Naive thymus-derived CD4-positive, alpha-beta T cell (primary cell): Measurements from ENCODE around the gene TTBK1. TPM values are rescaled to one million over a fixed set of nuclear protein-coding genes. Genes with fewer than 3 reads are reported as not detected.
A peak's percentile ranks its signal among the peaks of the same experiment; 100 is the strongest.

Experiments
- ATAC-seq: fragments of 150-1000 bp; cut with Tn5 transposase; 2 replicates; pipeline ENCODE4 v1.10.0; 2021; ENCODE audit warnings: mild to moderate bottlenecking, moderate library complexity
- CTCF ChIA-PET: fragments of 350-600 bp; sonication (Branson Sonifier 250); formaldehyde crosslinking; loops from one replicate; lab custom pipeline; 2021; ENCODE audit warnings: antibody characterized with exemption; lab: Charles Lee
- POLR2A ChIA-PET: fragments of 350-600 bp; sonication (Branson Sonifier 250); formaldehyde crosslinking; loops from one replicate; lab custom pipeline; 2021; ENCODE audit warnings: antibody characterized with exemption, inconsistent platforms; lab: Charles Lee
- DNase-seq, 9 donors: peaks; one replicate each; pipeline versions ENCODE4 v3.0.0 to v3.0.0-alpha.2; 2020 to 2022; ENCODE audit warnings: mixed read lengths in 1 of 9
- H3K27ac ChIP-seq: one replicate; pipeline ENCODE4 v1.7.0; 2013; ENCODE audit warnings: mild to moderate bottlenecking, low read depth, low read length, moderate library complexity
- H3K27me3 ChIP-seq, 2 donors: one replicate each; pipeline ENCODE4 v1.7.0; 2013; ENCODE audit warnings: low read length in 2 of 2, mild to moderate bottlenecking in 2 of 2, moderate library complexity in 2 of 2; ENCODE audit not compliant: control insufficient read depth in 2 of 2, insufficient read depth in 2 of 2
- H3K36me3 ChIP-seq, 3 experiments: 1 replicate in 2 of 3; 2 replicates in 1 of 3; pipeline ENCODE4 v1.7.0; 2013; ENCODE audit warnings: low read length in 3 of 3, mild to moderate bottlenecking in 3 of 3, moderate library complexity in 1 of 3; ENCODE audit not compliant: insufficient read depth in 3 of 3, control insufficient read depth in 2 of 3
- H3K4me1 ChIP-seq, 2 donors: one replicate each; pipeline ENCODE4 v1.7.0; 2013; ENCODE audit warnings: low read length in 2 of 2, mild to moderate bottlenecking in 2 of 2, moderate library complexity in 1 of 2; ENCODE audit not compliant: control insufficient read depth in 2 of 2, insufficient read depth in 2 of 2
- H3K4me3 ChIP-seq: 2 replicates; pipeline ENCODE4 v1.7.0; 2013; ENCODE audit warnings: mild to moderate bottlenecking, low read length
- H3K9me3 ChIP-seq, 3 experiments: 1 replicate in 2 of 3; 2 replicates in 1 of 3; pipeline ENCODE4 v1.7.0; 2013; ENCODE audit warnings: low read length in 3 of 3; ENCODE audit not compliant: control insufficient read depth in 2 of 3
- H3K27ac Mint-ChIP-seq, 9 donors: one replicate each; pipeline ENCODE4 v1.8.0; 2020 to 2022; ENCODE audit warnings: mixed read lengths in 9 of 9, mild to moderate bottlenecking in 8 of 9, moderate library complexity in 5 of 9, inconsistent platforms in 2 of 9
- H3K27me3 Mint-ChIP-seq, 5 donors: one replicate each; pipeline ENCODE4 v1.8.0; 2021 to 2022; ENCODE audit warnings: mixed read lengths in 5 of 5, mild to moderate bottlenecking in 1 of 5
- H3K36me3 Mint-ChIP-seq, 5 donors: one replicate each; pipeline ENCODE4 v1.8.0; 2020 to 2022; ENCODE audit warnings: mixed read lengths in 5 of 5, mild to moderate bottlenecking in 3 of 5, inconsistent platforms in 1 of 5
- H3K4me1 Mint-ChIP-seq, 7 donors: one replicate each; pipeline ENCODE4 v1.8.0; 2020 to 2022; ENCODE audit warnings: mixed read lengths in 7 of 7, mild to moderate bottlenecking in 3 of 7, inconsistent platforms in 1 of 7
- H3K4me3 Mint-ChIP-seq, 10 donors: one replicate each; pipeline ENCODE4 v1.8.0; 2020 to 2022; ENCODE audit warnings: mild to moderate bottlenecking in 10 of 10, mixed read lengths in 10 of 10, moderate library complexity in 6 of 10, inconsistent platforms in 2 of 10
- H3K9me3 Mint-ChIP-seq, 11 donors: one replicate each; pipeline ENCODE4 v1.8.0; 2020 to 2022; ENCODE audit warnings: mixed read lengths in 11 of 11, mild to moderate bottlenecking in 4 of 11, inconsistent platforms in 1 of 11, moderate library complexity in 1 of 11
- intact Hi-C, 2 donors: fragments of 100-400 bp; cut with micrococcal nuclease; formaldehyde crosslinking; loops; one replicate each; pipeline ENCODE4 v1.15.1; 2023
- polyA plus RNA-seq, 2 donors: library from polyadenylated mRNA; unstranded; fragments of 300-500 nt; fragmentation: Illumina TruSeq; gene quantifications; one replicate each; pipeline ENCODE4 v1.2.3, GENCODE V29; 2021
- total RNA-seq, 6 experiments: library from RNA in 5 of 6; stranded (reverse) in 5 of 6; gene quantifications; 1 replicate in 5 of 6; 2 replicates in 1 of 6; pipeline ENCODE4 v1.2.3 and lab custom pipeline; 2021 to 2026

The TTBK1 gene
- total and polyA plus RNA-seq, 7 experiments from 2014 or later = 0.05 to 0.29 TPM; not detected in 5

DNA sequence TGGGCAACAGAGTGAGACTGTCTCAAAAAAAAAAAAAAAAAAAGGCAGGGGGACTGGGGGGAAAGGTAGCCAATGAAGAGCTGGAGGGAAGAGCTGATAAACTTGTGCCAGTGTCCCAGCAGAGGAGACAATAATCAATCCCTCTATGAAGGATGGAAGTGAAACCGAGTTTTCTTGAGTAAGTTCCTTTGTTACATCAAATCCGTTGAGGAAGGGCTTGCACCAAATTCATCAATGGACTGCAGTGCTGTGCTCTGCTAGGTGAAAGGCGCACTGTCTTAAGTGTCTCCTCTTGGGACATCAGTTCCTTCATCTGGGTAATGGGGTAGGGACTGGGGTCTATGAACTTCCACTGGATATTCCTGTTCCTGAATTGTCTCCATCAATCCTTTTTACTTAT is 68.4 kb downstream of the TTBK1 start:
- DNase-seq (no peak), ATAC-seq (no peak)
- no peaks in the 10 kb centered on the region for H3K27me3 ChIP-seq
- peaks cover 8 to 11% of the 10 kb centered on the region in 2 donors for H3K4me1 ChIP-seq
- Mint-ChIP-seq H3K27me3 (peaks cover 0 to 31% (median 0%) of the 10 kb centered on the region in 5 donors), H3K9me3 (no peaks in the 10 kb centered on the region), H3K27ac (no peak overlapping the region), H3K4me1 (peaks cover 6 to 13% (median 9%) of the 10 kb centered on the region in 7 donors), H3K36me3 (peaks cover 0 to 18% (median 5%) of the 10 kb centered on the region in 5 donors), H3K4me3 (no peak overlapping the region)
- no peaks in the 10 kb centered on the region for H3K36me3 ChIP-seq
- no peaks in the 10 kb centered on the region for H3K9me3 ChIP-seq
- intact Hi-C loops = no loop called here
- CTCF ChIA-PET = interaction anchor here (0.9 to 1.1 kb wide), 3 partner anchors 57 to 794 kb away, joined by 3 to 7 read pairs (median 5); partner anchors contain the start of gene ZNF318
- POLR2A ChIA-PET = no interaction called here
- no peak overlapping the region for H3K4me3 ChIP-seq
- no peak overlapping the region for H3K27ac ChIP-seq

DNA sequence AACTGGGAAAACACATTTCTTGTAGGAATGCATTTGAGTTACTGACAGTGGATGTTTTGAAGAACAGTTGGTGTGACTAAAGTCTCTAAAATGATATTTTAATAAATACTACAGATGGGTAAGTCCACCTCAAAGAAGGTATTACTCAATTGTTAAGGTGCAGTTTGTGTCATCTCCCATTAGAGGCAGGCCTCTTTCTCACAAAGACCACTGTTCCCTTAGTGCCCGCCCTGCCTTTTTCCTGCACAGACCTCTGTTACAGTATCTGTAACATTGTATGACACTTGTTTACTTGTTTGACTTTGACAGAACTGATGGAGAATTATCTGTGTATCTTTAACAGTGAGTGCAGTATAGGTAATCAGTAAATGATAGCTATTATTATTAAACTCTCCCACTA is 70.5 kb downstream of the TTBK1 start:
- no peaks in the 10 kb centered on the region for H3K9me3 Mint-ChIP-seq
- Histone ChIP-seq H3K27me3 (no peaks in the 10 kb centered on the region), H3K27ac (no peak overlapping the region), H3K9me3 (no peaks in the 10 kb centered on the region), H3K36me3 (no peaks in the 10 kb centered on the region), H3K4me3 (no peak overlapping the region), H3K4me1 (peaks cover 4 to 7% of the 10 kb centered on the region in 2 donors)
- peaks cover 0 to 28% (median 8%) of the 10 kb centered on the region in 5 donors for H3K36me3 Mint-ChIP-seq
- ChIA-PET POLR2A (no interaction called here), CTCF (interaction anchor here (1.0 kb wide), 1 partner anchor 42 kb away, joined by 3 read pairs; no protein-coding TSS in a partner anchor)
- peaks cover 0 to 34% (median 0%) of the 10 kb centered on the region in 5 donors for H3K27me3 Mint-ChIP-seq
- peaks cover 0 to 6% (median 6%) of the 10 kb centered on the region in 7 donors for H3K4me1 Mint-ChIP-seq
- ATAC-seq (no peak), DNase-seq (no peak)
- no peak overlapping the region for H3K4me3 Mint-ChIP-seq
- H3K27ac Mint-ChIP-seq = no peak overlapping the region
- intact Hi-C loops = no loop called here

DNA sequence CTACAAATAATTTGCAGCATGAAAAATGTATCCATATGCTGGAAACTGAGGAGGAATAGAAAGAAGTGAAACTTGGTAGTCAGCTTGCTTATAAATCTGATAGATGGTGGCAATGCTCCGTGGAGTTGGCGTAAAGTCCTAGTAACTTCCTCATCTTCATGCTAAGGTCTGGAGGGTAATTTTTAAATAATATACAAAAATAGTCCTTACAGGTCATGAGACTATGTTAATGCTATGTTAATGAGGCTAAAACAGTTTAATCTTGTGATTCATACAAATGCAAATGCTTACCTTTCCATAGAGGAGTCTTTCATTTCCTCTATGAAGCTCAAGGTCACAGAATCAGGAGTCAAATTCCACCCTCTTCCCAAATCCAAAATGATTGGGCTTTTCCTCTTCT is 74.7 kb downstream of the TTBK1 start:
- Histone ChIP-seq H3K4me3 (no peak overlapping the region), H3K27me3 (no peaks in the 10 kb centered on the region), H3K36me3 (no peaks in the 10 kb centered on the region), H3K4me1 (no peaks in the 10 kb centered on the region), H3K9me3 (no peaks in the 10 kb centered on the region), H3K27ac (no peak overlapping the region)
- H3K36me3 Mint-ChIP-seq = peaks cover 0 to 25% (median 6%) of the 10 kb centered on the region in 5 donors
- no peak for ATAC-seq
- H3K4me1 Mint-ChIP-seq = peaks cover 0 to 3% (median 0%) of the 10 kb centered on the region in 7 donors
- no peak overlapping the region for H3K27ac Mint-ChIP-seq
- no peak for DNase-seq
- POLR2A ChIA-PET = interaction anchor here (0.7 to 0.9 kb wide), 2 partner anchors 23 to 52 kb away, joined by 3 read pairs; partner anchors contain the start of gene ZNF318
- H3K4me3 Mint-ChIP-seq = no peak overlapping the region
- peaks cover 0 to 27% (median 0%) of the 10 kb centered on the region in 5 donors for H3K27me3 Mint-ChIP-seq
- no peaks in the 10 kb centered on the region for H3K9me3 Mint-ChIP-seq
- intact Hi-C loops = no loop called here
- CTCF ChIA-PET = no interaction called here

DNA sequence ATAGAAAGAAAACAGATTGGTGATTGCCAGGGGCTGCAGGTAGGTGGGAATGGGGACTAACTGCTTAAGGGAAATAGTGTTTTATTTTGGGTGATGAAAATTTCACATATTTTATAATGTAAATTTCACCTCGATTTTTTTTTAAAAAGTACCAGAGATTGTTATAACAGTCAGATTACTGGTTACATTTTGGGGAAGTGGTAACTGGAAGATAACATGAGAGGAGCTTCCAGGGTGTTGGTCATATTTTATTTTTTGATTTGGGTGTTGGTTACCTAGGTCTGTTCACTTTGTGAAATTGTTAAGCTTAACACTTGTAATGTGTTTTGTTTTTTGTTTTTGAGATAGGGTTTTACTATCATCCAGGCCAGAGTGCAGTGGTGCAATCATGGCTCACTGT is 82.6 kb downstream of the TTBK1 start:
- Mint-ChIP-seq H3K27ac (no peak overlapping the region), H3K27me3 (peaks cover 0 to 9% (median 0%) of the 10 kb centered on the region in 5 donors), H3K9me3 (no peaks in the 10 kb centered on the region), H3K36me3 (peaks cover 0 to 35% (median 23%) of the 10 kb centered on the region in 5 donors), H3K4me3 (no peak overlapping the region), H3K4me1 (peaks cover 0 to under 1% (median 0%) of the 10 kb centered on the region in 7 donors)
- no peak overlapping the region for H3K4me3 ChIP-seq
- H3K27ac ChIP-seq = no peak overlapping the region
- no peaks in the 10 kb centered on the region for H3K27me3 ChIP-seq
- no peaks in the 10 kb centered on the region for H3K4me1 ChIP-seq
- H3K9me3 ChIP-seq = no peaks in the 10 kb centered on the region
- intact Hi-C loops = no loop called here
- ATAC-seq (no peak), DNase-seq (no peak)
- H3K36me3 ChIP-seq = no peaks in the 10 kb centered on the region
- ChIA-PET POLR2A (no interaction called here), CTCF (no interaction called here)

DNA sequence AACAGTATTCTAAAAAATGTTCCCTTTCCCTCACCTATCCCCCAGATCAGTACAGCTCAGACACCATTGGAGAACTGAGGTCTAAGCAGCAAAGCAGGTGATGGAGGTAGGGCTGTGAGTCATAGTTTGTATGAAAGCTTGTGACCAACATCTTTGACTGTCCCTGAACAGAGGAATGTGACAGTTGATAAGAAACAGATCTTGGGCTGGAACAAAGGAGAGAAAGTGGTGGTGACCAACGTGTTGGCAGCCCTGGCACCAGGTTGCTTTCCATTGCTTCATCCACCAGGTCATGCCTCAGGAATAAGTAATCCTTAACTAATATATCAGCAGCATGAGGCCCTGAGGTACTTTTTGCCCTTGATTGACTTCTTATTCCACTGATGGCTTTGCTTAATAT is 85.2 kb downstream of the TTBK1 start:
- Histone ChIP-seq H3K27ac (no peak overlapping the region), H3K4me3 (no peak overlapping the region), H3K4me1 (peaks cover 0 to 15% of the 10 kb centered on the region in 2 donors), H3K27me3 (no peaks in the 10 kb centered on the region), H3K9me3 (no peaks in the 10 kb centered on the region), H3K36me3 (no peaks in the 10 kb centered on the region)
- Mint-ChIP-seq H3K4me1 (peaks cover 10 to 21% (median 15%) of the 10 kb centered on the region in 7 donors), H3K4me3 (no peak overlapping the region), H3K27me3 (peaks cover 0 to 3% (median 0%) of the 10 kb centered on the region in 5 donors), H3K27ac (no peak overlapping the region), H3K9me3 (no peaks in the 10 kb centered on the region), H3K36me3 (peaks cover 0 to 31% (median 20%) of the 10 kb centered on the region in 5 donors)
- ChIA-PET CTCF (no interaction called here), POLR2A (no interaction called here)
- intact Hi-C loops = no loop called here
- ATAC-seq (no peak), DNase-seq (no peak)

DNA sequence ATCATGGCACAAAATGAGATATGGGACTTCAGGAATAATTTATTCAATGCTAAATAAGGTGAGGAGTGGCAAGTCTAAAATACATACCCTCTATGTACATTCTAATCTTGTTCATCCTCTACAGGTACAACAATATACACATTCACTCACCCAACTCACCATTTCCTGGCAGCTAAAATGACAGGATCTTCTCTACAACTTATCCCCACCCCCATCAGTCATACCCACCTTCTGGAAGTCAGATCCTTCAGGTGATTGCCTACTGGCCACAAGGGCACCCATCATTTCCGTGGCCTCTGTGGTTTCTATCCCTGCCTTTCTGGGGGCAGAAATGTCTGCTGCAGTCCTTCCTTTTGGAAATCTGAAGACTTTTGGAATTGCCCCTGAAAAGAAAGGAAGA is 88.2 kb downstream of the TTBK1 start:
- Histone ChIP-seq H3K9me3 (no peaks in the 10 kb centered on the region), H3K36me3 (peaks cover 0 to 3% (median 0%) of the 10 kb centered on the region in 3 experiments), H3K27ac (no peak overlapping the region), H3K27me3 (no peaks in the 10 kb centered on the region), H3K4me3 (no peak overlapping the region), H3K4me1 (peaks cover 0 to 15% of the 10 kb centered on the region in 2 donors)
- peak in 2 of 9 donors; percentile 7 for DNase-seq
- Mint-ChIP-seq H3K4me1 (peaks cover 10 to 29% (median 22%) of the 10 kb centered on the region in 7 donors), H3K27me3 (peaks cover 0 to 3% (median 0%) of the 10 kb centered on the region in 5 donors), H3K4me3 (peak overlapping the region in 8 of 10 donors; percentile 1 to 62 (median 15)), H3K9me3 (no peaks in the 10 kb centered on the region), H3K36me3 (peaks cover 0 to 22% (median 15%) of the 10 kb centered on the region in 5 donors), H3K27ac (peak overlapping the region in 8 of 9 donors; percentile 2 to 79 (median 74))
- intact Hi-C loops = loop anchor here in 1 of 2 donors (10.0 kb wide), 1 partner anchor 67 kb away; no protein-coding TSS in a partner anchor
- ChIA-PET POLR2A (interaction anchor here (0.5 to 1.1 kb wide), 2 partner anchors 65 to 164 kb away, joined by 3 read pairs; no protein-coding TSS in a partner anchor), CTCF (no interaction called here)
- ATAC-seq = no peak
